Measurements from ENCODE around the gene KCNQ1.

KCNQ1 gene

GRCh38 chr11:2746401-2747247, 301.8 kb downstream of the KCNQ1 start:
- no peaks in the 10 kb centered on the region for H3K9me3 Mint-ChIP-seq
- H3K36me3 Mint-ChIP-seq: peaks cover 4% of the 10 kb centered on the region
- H3K4me1 Mint-ChIP-seq: no peaks in the 10 kb centered on the region
- H3K27ac Mint-ChIP-seq: no peak overlapping the region
- no peak overlapping the region for H3K4me3 Mint-ChIP-seq
- no peaks in the 10 kb centered on the region for H3K27me3 Mint-ChIP-seq

GRCh38 chr11:2747248-2748027, 302.6 kb downstream of the KCNQ1 start:
- no peaks in the 10 kb centered on the region for H3K4me1 Mint-ChIP-seq

GRCh38 chr11:2748061-2748813, 303.4 kb downstream of the KCNQ1 start:
- Mint-ChIP-seq H3K27ac (no peak overlapping the region), H3K4me3 (no peak overlapping the region), H3K4me1 (no peaks in the 10 kb centered on the region), H3K27me3 (no peaks in the 10 kb centered on the region), H3K36me3 (peaks cover 6% of the 10 kb centered on the region), H3K9me3 (no peaks in the 10 kb centered on the region)

More at GRCh38 chr11:2747248-2748027, 302.6 kb downstream of the KCNQ1 start:
- peaks cover 4% of the 10 kb centered on the region for H3K36me3 Mint-ChIP-seq
- no peaks in the 10 kb centered on the region for H3K9me3 Mint-ChIP-seq
- no peak overlapping the region for H3K4me3 Mint-ChIP-seq
- no peak overlapping the region for H3K27ac Mint-ChIP-seq
- no peaks in the 10 kb centered on the region for H3K27me3 Mint-ChIP-seq

GRCh38 chr11:2748814-2749554, 304.2 kb downstream of the KCNQ1 start:
- no peak overlapping the region for H3K4me3 Mint-ChIP-seq
- no peaks in the 10 kb centered on the region for H3K27me3 Mint-ChIP-seq
- peaks cover 9% of the 10 kb centered on the region for H3K36me3 Mint-ChIP-seq
- no peak overlapping the region for H3K27ac Mint-ChIP-seq
- no peaks in the 10 kb centered on the region for H3K9me3 Mint-ChIP-seq
- H3K4me1 Mint-ChIP-seq: no peaks in the 10 kb centered on the region

GRCh38 chr11:2750101-2750681, 305.4 kb downstream of the KCNQ1 start:
- Mint-ChIP-seq H3K27ac (no peak overlapping the region), H3K4me3 (no peak overlapping the region), H3K27me3 (no peaks in the 10 kb centered on the region), H3K9me3 (no peaks in the 10 kb centered on the region), H3K36me3 (peaks cover 11% of the 10 kb centered on the region), H3K4me1 (no peaks in the 10 kb centered on the region)

- peaks cover 11% of the 10 kb centered on the region for H3K36me3 Mint-ChIP-seq
- no peaks in the 10 kb centered on the region for H3K4me1 Mint-ChIP-seq
- H3K4me3 Mint-ChIP-seq: no peak overlapping the region
- H3K27ac Mint-ChIP-seq: no peak overlapping the region
- H3K27me3 Mint-ChIP-seq: no peaks in the 10 kb centered on the region
- no peaks in the 10 kb centered on the region for H3K9me3 Mint-ChIP-seq
These were observed 306.1 kb downstream of the KCNQ1 start for GRCh38 chr11:2750682-2751522.

GRCh38 chr11:2751523-2752203, 306.9 kb downstream of the KCNQ1 start:
- Mint-ChIP-seq H3K9me3 (no peaks in the 10 kb centered on the region), H3K36me3 (peaks cover 11% of the 10 kb centered on the region), H3K4me1 (no peaks in the 10 kb centered on the region), H3K27ac (peak overlapping the region; percentile 55), H3K27me3 (no peaks in the 10 kb centered on the region), H3K4me3 (no peak overlapping the region)

- Mint-ChIP-seq H3K9me3 (no peaks in the 10 kb centered on the region), H3K4me3 (no peak overlapping the region), H3K4me1 (no peaks in the 10 kb centered on the region), H3K36me3 (peaks cover 11% of the 10 kb centered on the region), H3K27ac (peak overlapping the region; percentile 55), H3K27me3 (no peaks in the 10 kb centered on the region)
These were observed 307.5 kb downstream of the KCNQ1 start for GRCh38 chr11:2752204-2752770.

- H3K9me3 Mint-ChIP-seq: no peaks in the 10 kb centered on the region
- H3K27me3 Mint-ChIP-seq: no peaks in the 10 kb centered on the region
- no peak overlapping the region for H3K4me3 Mint-ChIP-seq
- no peak overlapping the region for H3K27ac Mint-ChIP-seq
- no peaks in the 10 kb centered on the region for H3K4me1 Mint-ChIP-seq
- peaks cover 9% of the 10 kb centered on the region for H3K36me3 Mint-ChIP-seq
These were observed 308.1 kb downstream of the KCNQ1 start for GRCh38 chr11:2752923-2753322.

- Mint-ChIP-seq H3K4me1 (no peaks in the 10 kb centered on the region), H3K36me3 (peaks cover 9% of the 10 kb centered on the region), H3K27ac (no peak overlapping the region), H3K9me3 (no peaks in the 10 kb centered on the region), H3K4me3 (no peak overlapping the region), H3K27me3 (no peaks in the 10 kb centered on the region)
These were observed 309.2 kb downstream of the KCNQ1 start for GRCh38 chr11:2754008-2754407.

GRCh38 chr11:2755071-2755470, 310.3 kb downstream of the KCNQ1 start:
- no peak overlapping the region for H3K27ac Mint-ChIP-seq
- no peaks in the 10 kb centered on the region for H3K9me3 Mint-ChIP-seq
- H3K4me3 Mint-ChIP-seq: no peak overlapping the region
- no peaks in the 10 kb centered on the region for H3K27me3 Mint-ChIP-seq
- peaks cover 9% of the 10 kb centered on the region for H3K36me3 Mint-ChIP-seq
- no peaks in the 10 kb centered on the region for H3K4me1 Mint-ChIP-seq

GRCh38 chr11:2758751-2759150, 313.9 kb downstream of the KCNQ1 start:
- no peaks in the 10 kb centered on the region for H3K27me3 Mint-ChIP-seq
- H3K4me3 Mint-ChIP-seq: no peak overlapping the region
- no peak overlapping the region for H3K27ac Mint-ChIP-seq
- H3K9me3 Mint-ChIP-seq: no peaks in the 10 kb centered on the region
- no peaks in the 10 kb centered on the region for H3K4me1 Mint-ChIP-seq
- peaks cover 6% of the 10 kb centered on the region for H3K36me3 Mint-ChIP-seq

Measured in activated naive CD4-positive, alpha-beta T cell treated with anti-CD3 and anti-CD28 coated beads, Interleukin-2, amount 50 U/mL, for 24 hours (primary cell).